ENCODE data around the gene PCTP. TPM values are rescaled to one million over a fixed set of nuclear protein-coding genes. Genes with fewer than 3 reads are reported as not detected.

PCTP gene
- total and polyA plus RNA-seq, 9 of the 15 experiments (the other 6 are each of a cell fraction or from before 2014, with no cell fraction given), result 10.9 to 62.3 (median 41.2) TPM

DNA sequence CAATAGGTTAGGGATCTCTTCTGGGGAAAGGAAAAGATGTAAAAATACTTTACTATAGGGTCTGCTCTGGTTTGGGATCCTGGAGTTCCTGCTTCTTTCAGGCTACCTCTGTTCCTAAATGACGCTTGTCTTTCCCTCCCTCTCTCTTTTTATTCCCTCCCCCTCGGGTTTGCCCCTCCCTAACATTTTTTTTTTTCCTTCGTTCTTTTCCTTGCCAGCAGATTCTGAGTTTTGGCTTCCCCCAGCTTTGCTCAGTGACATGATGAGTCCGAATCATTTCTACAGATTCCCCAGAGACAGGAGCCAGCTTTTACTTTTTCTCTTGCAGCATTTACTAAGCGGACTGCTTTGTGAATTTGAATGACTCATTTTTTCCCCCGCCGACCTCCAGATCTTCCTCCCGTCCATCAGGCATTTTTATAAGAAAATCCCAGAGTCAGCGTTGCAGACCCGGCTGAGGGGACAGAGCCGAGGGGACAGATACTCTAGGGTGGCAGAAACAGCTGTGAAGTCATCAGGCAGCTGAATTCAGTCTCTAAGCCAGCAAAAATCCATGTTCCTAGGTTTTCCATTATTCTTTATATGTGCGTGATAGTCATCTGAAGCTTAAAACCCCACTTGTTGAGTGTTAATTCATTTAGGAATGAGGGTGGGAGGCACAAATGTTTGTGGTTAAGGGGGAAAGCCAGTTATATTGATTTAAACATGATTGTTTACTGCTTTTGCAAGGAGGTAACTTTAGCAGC is 27.9 kb upstream of the PCTP start, which contains the start of gene TMEM100:
Gene TMEM100 (minus strand): TSS at position 123 of the 746 bp plus-strand sequence. CDS start 1,794 bp downstream, outside the sequence.
- Histone ChIP-seq H3K27me3 (ENCODE audit: control insufficient read depth in 2 of 2, insufficient read depth in 2 of 2, low read length in 2 of 2) (no peaks in the 10 kb centered on the region), H3K9me1 (ENCODE audit: control insufficient read depth, insufficient read depth, low read length) (no peaks in the 10 kb centered on the region), H3K9me3 (replicated peaks; ENCODE audit: control insufficient read depth, insufficient read depth, low read depth, low read length) (no peaks in the 10 kb centered on the region), H4K20me1 (replicated peaks; ENCODE audit: control insufficient read depth, insufficient read depth, low read length) (no peaks in the 10 kb centered on the region), H3K4me3 (peak within 1 kb of the TSS; percentile 5), H2AFZ (ENCODE audit: low read depth, low read length) (peak within 1 kb of the TSS; percentile 58), H3K9ac (ENCODE audit: insufficient read depth in 1 of 2, low read depth in 2 of 2, low read length in 2 of 2) (peak within 1 kb of the TSS; percentile 22 to 69; a peak in 3 of 4 replicates), H3K79me2 (ENCODE audit: control insufficient read depth, insufficient read depth, low read length) (no peaks in the 10 kb centered on the region), H3K36me3 (ENCODE audit: control insufficient read depth, insufficient read depth, low read length) (no peaks in the 10 kb centered on the region), H3K4me2 (ENCODE audit: insufficient read depth, low read length) (peak within 1 kb of the TSS; percentile 54), H3K4me1 (replicated peaks in 1 of 2; ENCODE audit: control insufficient read depth in 2 of 2, insufficient read depth in 2 of 2, low read length in 2 of 2) (peaks cover 3 to 6% of the 10 kb centered on the region in 2 experiments; a peak in 3 of 5 replicates), H3K27ac (ENCODE audit: extremely low read depth, low read depth, low read length) (no peak within 1 kb of the TSS)
- intact Hi-C loops (cut with micrococcal nuclease), result no loop called here
- WGBS (ENCODE audit: insufficient coverage, low coverage, missing lambda C conversion rate), result 5% methylated on average over 11 of the region's 12 CpGs
- no TSS peak for BruUV-seq (replicated peaks)
- ATAC-seq, result peak; percentile 15; the same call in 1 of the 3 replicates
- in situ Hi-C loops (cut with MboI), result loop anchor here (5.0 kb wide), 1 partner anchor 44 kb away; no protein-coding TSS in a partner anchor
- peak; percentile 15 to 54 (median 22) for DNase-seq (ENCODE audit: extremely low read depth in 1 of 4, low spot score in 3 of 4)
- POLR2A ChIA-PET, result interaction anchor here (1.4 to 3.7 kb wide), 2 partner anchors 12 to 14 kb away, joined by 4 to 12 read pairs; no protein-coding TSS in a partner anchor
- FAIRE-seq, result no peak
- CTCF ChIA-PET (ENCODE audit: low intra/inter-chr PET ratio), result no interaction called here
- TF ChIP-seq FOS (IDR thresholded peaks at IDR 0.05; ENCODE audit: extremely low read depth, insufficient read length) (peak; percentile 42), ZNF146 (CRISPR knock-in tag; IDR thresholded peaks at IDR 0.05; ENCODE audit: unreplicated experiment) (no peak), ARID1B (IDR thresholded peaks at IDR 0.05) (peak; percentile 31), MAZ (CRISPR knock-in tag; conservative IDR thresholded peaks at IDR 0.05 in 1 of 2, IDR thresholded peaks at IDR 0.05 in 1 of 2) (0 out of 4 replicates have a peak, but pooled peaks of 1 of the 2 experiments have one; percentile 24), NR2C1 (IDR thresholded peaks at IDR 0.05) (no peak), NR2C1 (tag; IDR thresholded peaks at IDR 0.05) (no peak), BRF1 (IDR thresholded peaks at IDR 0.05; ENCODE audit: borderline replicate concordance, extremely low read depth, insufficient read length) (no peak), SMARCA4 (IDR thresholded peaks at IDR 0.05) (peak; percentile 78; the same call in 1 of the 2 replicates), CHD2 (IDR thresholded peaks at IDR 0.05; ENCODE audit: low read depth, low read length) (no peak)
- TF ChIP-seq, protein P1, sequence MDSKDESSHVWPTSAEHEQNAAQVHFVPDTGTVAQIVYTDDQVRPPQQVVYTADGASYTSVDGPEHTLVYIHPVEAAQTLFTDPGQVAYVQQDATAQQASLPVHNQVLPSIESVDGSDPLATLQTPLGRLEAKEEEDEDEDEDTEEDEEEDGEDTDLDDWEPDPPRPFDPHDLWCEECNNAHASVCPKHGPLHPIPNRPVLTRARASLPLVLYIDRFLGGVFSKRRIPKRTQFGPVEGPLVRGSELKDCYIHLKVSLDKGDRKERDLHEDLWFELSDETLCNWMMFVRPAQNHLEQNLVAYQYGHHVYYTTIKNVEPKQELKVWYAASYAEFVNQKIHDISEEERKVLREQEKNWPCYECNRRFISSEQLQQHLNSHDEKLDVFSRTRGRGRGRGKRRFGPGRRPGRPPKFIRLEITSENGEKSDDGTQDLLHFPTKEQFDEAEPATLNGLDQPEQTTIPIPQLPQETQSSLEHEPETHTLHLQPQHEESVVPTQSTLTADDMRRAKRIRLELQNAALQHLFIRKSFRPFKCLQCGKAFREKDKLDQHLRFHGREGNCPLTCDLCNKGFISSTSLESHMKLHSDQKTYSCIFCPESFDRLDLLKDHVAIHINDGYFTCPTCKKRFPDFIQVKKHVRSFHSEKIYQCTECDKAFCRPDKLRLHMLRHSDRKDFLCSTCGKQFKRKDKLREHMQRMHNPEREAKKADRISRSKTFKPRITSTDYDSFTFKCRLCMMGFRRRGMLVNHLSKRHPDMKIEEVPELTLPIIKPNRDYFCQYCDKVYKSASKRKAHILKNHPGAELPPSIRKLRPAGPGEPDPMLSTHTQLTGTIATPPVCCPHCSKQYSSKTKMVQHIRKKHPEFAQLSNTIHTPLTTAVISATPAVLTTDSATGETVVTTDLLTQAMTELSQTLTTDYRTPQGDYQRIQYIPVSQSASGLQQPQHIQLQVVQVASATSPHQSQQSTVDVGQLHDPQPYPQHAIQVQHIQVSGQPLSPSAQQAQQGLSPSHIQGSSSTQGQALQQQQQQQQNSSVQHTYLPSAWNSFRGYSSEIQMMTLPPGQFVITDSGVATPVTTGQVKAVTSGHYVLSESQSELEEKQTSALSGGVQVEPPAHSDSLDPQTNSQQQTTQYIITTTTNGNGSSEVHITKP (IDR thresholded peaks at IDR 0.05; ENCODE audit: partially characterized antibody), result peak; percentile 64
- TF ChIP-seq, protein P2, sequence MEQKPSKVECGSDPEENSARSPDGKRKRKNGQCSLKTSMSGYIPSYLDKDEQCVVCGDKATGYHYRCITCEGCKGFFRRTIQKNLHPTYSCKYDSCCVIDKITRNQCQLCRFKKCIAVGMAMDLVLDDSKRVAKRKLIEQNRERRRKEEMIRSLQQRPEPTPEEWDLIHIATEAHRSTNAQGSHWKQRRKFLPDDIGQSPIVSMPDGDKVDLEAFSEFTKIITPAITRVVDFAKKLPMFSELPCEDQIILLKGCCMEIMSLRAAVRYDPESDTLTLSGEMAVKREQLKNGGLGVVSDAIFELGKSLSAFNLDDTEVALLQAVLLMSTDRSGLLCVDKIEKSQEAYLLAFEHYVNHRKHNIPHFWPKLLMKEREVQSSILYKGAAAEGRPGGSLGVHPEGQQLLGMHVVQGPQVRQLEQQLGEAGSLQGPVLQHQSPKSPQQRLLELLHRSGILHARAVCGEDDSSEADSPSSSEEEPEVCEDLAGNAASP (IDR thresholded peaks at IDR 0.05), result no peak
- TF ChIP-seq, protein P3, sequence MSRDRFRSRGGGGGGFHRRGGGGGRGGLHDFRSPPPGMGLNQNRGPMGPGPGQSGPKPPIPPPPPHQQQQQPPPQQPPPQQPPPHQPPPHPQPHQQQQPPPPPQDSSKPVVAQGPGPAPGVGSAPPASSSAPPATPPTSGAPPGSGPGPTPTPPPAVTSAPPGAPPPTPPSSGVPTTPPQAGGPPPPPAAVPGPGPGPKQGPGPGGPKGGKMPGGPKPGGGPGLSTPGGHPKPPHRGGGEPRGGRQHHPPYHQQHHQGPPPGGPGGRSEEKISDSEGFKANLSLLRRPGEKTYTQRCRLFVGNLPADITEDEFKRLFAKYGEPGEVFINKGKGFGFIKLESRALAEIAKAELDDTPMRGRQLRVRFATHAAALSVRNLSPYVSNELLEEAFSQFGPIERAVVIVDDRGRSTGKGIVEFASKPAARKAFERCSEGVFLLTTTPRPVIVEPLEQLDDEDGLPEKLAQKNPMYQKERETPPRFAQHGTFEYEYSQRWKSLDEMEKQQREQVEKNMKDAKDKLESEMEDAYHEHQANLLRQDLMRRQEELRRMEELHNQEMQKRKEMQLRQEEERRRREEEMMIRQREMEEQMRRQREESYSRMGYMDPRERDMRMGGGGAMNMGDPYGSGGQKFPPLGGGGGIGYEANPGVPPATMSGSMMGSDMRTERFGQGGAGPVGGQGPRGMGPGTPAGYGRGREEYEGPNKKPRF (IDR thresholded peaks at IDR 0.05; ENCODE audit: low read depth, low read length), result no peak
- TF ChIP-seq, protein P4, sequence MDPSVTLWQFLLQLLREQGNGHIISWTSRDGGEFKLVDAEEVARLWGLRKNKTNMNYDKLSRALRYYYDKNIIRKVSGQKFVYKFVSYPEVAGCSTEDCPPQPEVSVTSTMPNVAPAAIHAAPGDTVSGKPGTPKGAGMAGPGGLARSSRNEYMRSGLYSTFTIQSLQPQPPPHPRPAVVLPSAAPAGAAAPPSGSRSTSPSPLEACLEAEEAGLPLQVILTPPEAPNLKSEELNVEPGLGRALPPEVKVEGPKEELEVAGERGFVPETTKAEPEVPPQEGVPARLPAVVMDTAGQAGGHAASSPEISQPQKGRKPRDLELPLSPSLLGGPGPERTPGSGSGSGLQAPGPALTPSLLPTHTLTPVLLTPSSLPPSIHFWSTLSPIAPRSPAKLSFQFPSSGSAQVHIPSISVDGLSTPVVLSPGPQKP (CRISPR knock-in tag; IDR thresholded peaks at IDR 0.05), result no peak
